BJ (cell line): ENCODE results near the gene CPTP. TPM values are rescaled to one million over a fixed set of nuclear protein-coding genes. Genes with fewer than 3 reads are reported as not detected.
A peak's percentile ranks its signal among the peaks of the same experiment; 100 is the strongest.

Source experiments
- CTCF ChIA-PET: fragments of 350-600 bp; formaldehyde crosslinking; extraction: SDS; loops from one replicate; lab custom pipeline; 2021; ENCODE audit warnings: antibody characterized with exemption, inconsistent platforms; lab: Yijun Ruan, JAX
- POLR2A ChIA-PET: fragments of 300-600 bp; sonication (Branson Sonifier 250); formaldehyde crosslinking; extraction: SDS; loops from one replicate; lab custom pipeline; 2021; ENCODE audit warnings: antibody characterized with exemption; lab: Charles Lee
- DNase-seq: peaks from one replicate; pipeline ENCODE4 v3.0.0-alpha.2; 2011; ENCODE audit warnings: low read depth
- H3K27me3 ChIP-seq: 2 replicates; pipeline ENCODE4 v1.6.0; 2011; ENCODE audit warnings: low read length; ENCODE audit not compliant: control insufficient read depth, insufficient read depth
- H3K36me3 ChIP-seq: 2 replicates; pipeline ENCODE4 v1.5.1; 2011; ENCODE audit warnings: low read length; ENCODE audit not compliant: control insufficient read depth, insufficient read depth
- H3K4me3 ChIP-seq: 2 replicates; pipeline ENCODE4 v1.5.1; 2011; ENCODE audit warnings: low read depth, mild to moderate bottlenecking, control low read depth, low read length
- CTCF ChIP-seq: IDR thresholded peaks from 2 replicates; pipeline ENCODE4 v1.5.1; 2011; ENCODE audit warnings: low read depth, mild to moderate bottlenecking, control low read depth, inconsistent platforms, low read length, moderate library complexity; ENCODE audit not compliant: insufficient read depth
- polyA plus RNA-seq: library from polyadenylated mRNA; depleted of rRNA; stranded (reverse); fragments of >200 nt; gene quantifications from 2 replicates; pipeline ENCODE4 v1.2.3, GENCODE V29; 2011

Gene CPTP
- polyA plus RNA-seq, 1 experiment = 14.2 TPM

GRCh38 chr1:1299686-1300351 is 24.8 kb upstream of the CPTP start:
- CTCF ChIA-PET = interaction anchor here (1.3 to 3.2 kb wide), 2 partner anchors 8 to 177 kb away, joined by 3 to 9 read pairs; no protein-coding TSS in a partner anchor
- POLR2A ChIA-PET = no interaction called here
- peak; percentile 24 for TF ChIP-seq CTCF

DNA sequence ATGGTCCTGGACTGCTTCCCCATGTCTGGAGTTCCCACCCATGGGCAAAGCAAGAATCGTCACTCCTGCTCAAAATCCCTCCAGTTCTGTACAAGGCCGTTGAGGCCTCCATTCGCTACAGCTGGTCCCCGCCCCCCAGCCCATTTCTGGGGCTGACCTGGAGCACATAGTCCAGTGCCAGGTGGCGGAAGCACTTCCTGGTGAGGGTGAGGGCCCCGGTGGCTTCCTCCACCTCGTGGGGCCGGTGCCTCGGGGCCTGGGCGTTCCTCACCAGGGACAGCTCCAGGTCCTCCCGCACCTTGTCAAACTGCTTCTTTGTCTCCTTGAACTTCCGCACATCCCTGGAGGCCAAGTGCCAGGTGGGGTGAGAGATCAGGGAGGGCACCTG is 24.3 kb upstream of the CPTP start:
- Histone ChIP-seq H3K36me3 (peaks cover 15% of the 10 kb centered on the region), H3K4me3 (no peak overlapping the region), H3K27me3 (no peaks in the 10 kb centered on the region)
- CTCF ChIA-PET = interaction anchor here (1.3 to 3.2 kb wide), 2 partner anchors 9 to 178 kb away, joined by 3 to 9 read pairs; no protein-coding TSS in a partner anchor
- POLR2A ChIA-PET = no interaction called here
- DNase-seq = no peak
- no peak for TF ChIP-seq CTCF

More at GRCh38 chr1:1299686-1300351, 24.8 kb upstream of the CPTP start:
- DNase-seq = no peak
- Histone ChIP-seq H3K36me3 (peaks cover 17% of the 10 kb centered on the region), H3K27me3 (no peaks in the 10 kb centered on the region), H3K4me3 (no peak overlapping the region)

DNA sequence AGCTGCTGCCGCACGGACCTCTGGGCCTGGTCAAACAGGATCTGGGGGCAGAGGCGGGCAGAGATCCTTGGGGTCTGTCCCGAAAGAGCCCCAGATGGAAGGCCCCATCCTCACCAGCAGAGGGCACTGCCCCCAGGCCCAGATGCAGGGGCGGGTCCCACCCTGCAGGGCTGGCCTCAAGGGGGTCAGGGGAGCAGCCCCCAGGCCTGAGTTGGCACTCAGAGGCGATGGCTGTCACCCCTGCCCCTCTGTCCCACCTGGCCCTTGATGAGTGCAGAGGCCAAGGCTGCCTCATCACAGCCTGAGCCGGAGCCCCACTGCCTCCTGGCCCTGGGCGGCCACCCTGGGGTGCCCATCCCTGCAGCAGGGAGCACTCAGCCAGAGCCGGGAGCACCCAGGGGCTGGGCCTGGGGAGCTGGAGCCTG is 22.6 kb upstream of the CPTP start:
- H3K4me3 ChIP-seq = no peak overlapping the region
- ChIA-PET POLR2A (no interaction called here), CTCF (interaction anchor here (1.5 to 3.2 kb wide), 2 partner anchors 11 to 179 kb away, joined by 4 to 9 read pairs; no protein-coding TSS in a partner anchor)
- no peak for DNase-seq
- TF ChIP-seq CTCF = peak; percentile 55
- no peaks in the 10 kb centered on the region for H3K27me3 ChIP-seq
- H3K36me3 ChIP-seq = peaks cover 6% of the 10 kb centered on the region

DNA sequence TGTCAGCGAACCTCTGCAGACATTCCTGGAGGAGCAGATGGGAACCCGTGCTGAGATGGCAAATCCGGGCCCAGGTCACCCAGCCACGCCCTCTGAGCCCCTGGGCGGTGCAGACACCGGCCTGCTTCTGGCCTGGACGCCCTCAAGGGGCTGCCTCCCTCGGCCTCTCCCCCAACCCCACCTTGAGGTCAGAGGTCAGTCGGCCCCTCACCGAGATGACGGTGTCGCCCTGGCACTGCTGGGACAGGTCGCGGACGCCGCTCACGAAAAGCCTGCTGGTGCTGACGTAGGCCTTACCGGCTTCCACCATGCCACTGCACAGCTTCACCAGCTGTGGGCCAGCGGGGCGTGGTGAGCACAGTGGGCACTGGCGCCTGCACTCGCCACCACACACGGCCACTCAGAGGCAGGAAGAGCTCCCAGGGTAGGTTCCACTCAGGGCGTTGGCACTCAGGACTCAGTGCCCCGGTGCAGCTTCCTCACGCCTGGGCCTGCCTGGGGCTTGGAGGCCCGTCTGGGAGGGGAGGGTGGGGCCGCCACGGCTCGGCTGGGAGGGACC is 21.6 kb upstream of the CPTP start:
- ChIA-PET CTCF (interaction anchor here (1.5 kb wide), 1 partner anchor 180 kb away, joined by 4 read pairs; no protein-coding TSS in a partner anchor), POLR2A (no interaction called here)
- no peak for DNase-seq
- Histone ChIP-seq H3K36me3 (peaks cover 4% of the 10 kb centered on the region), H3K4me3 (no peak overlapping the region), H3K27me3 (no peaks in the 10 kb centered on the region)
- TF ChIP-seq CTCF = no peak

DNA sequence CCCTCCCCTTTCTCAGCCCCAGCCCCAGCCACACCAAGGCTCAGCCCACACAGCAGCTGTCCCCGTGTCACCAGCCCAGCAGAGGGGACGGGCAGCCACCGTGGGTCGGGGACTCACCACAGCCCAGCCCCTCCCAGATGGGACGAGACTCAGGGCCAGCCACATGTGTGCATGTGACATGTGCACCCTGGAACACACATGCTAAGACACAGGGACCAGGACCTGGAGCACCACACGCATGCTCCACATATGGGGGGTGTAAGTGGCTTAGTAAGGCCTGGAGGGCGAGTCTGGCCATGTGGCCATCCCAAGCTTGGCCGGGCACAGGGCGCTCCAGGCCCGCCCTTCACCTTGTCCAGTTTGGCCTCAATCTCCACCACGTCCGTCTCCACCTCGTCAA is 20.9 kb upstream of the CPTP start:
- ChIA-PET CTCF (interaction anchor here (1.5 kb wide), 1 partner anchor 181 kb away, joined by 4 read pairs; no protein-coding TSS in a partner anchor), POLR2A (no interaction called here)
- peaks cover 2% of the 10 kb centered on the region for H3K36me3 ChIP-seq
- H3K4me3 ChIP-seq = no peak overlapping the region
- H3K27me3 ChIP-seq = no peaks in the 10 kb centered on the region
- TF ChIP-seq CTCF = no peak
- DNase-seq = no peak
